GM04503 (cell line): ENCODE measurements around the gene PYM1.
"Not testable (repeated sequence)": the region's sequence is repeated elsewhere in the genome, so short reads cannot be mapped to it uniquely, and the experiment has no call there.

Experiments used
- DNase-seq: peaks from one replicate; pipeline ENCODE4 v3.0.0-alpha.2; 2012; ENCODE audit warnings: low read depth

The PYM1 gene

DNA sequence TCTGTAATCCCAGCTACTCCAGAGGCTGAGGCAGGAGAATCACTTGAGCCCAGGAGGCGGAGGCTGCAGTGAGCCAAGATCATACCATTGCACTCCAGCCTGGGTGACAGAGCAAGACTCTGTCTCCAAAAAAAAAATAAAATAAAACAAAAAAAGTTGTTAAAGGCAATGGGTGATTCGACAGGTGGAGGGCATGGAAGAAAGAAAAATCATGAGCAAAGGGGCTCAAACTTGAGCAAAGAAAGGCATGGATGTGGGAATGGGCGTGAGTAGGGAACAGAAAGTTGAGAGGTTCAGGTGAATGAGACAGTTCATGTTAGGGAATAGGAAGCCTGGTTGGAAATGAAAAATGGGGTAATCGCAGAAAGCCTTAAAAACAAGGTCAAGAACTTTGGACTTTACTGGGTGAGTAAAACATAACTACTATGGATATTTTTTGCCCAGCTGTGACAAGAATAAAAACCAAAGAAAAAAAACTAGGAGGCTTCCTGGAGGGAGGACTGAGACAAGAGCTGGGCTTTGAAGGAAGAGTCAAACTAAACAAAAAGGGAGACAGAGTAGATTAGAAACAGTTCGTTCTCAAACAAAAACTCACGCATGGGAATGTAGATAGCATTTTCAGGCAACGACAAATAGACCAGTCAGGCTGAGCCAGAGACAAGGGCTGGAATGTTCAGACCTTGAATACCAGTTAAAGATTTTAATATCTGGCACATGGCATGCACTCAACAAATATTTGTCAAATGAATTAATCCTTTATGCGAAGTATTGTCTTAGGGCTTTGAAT, 18.8 kb downstream of the PYM1 start:
- no peak for DNase-seq

DNA sequence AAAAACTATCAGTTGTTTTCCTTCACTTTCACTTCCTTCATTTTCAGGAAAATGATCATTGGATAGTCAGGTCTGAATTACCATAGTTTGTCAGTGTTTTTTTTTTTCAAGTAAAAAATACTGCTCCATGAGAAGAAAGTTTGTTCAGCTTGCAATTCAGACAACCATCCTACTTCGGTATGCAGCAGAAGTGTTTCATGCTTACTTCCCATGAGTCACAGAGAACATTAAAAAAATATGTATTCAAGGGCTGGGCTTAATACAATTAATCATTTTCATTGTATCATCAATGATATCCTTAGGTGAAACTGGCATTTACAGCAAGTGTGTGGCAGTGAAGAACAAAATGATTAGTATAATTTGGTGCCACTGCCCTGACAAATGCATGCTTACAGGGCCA, 21.6 kb downstream of the PYM1 start:
- no peak for DNase-seq

DNA sequence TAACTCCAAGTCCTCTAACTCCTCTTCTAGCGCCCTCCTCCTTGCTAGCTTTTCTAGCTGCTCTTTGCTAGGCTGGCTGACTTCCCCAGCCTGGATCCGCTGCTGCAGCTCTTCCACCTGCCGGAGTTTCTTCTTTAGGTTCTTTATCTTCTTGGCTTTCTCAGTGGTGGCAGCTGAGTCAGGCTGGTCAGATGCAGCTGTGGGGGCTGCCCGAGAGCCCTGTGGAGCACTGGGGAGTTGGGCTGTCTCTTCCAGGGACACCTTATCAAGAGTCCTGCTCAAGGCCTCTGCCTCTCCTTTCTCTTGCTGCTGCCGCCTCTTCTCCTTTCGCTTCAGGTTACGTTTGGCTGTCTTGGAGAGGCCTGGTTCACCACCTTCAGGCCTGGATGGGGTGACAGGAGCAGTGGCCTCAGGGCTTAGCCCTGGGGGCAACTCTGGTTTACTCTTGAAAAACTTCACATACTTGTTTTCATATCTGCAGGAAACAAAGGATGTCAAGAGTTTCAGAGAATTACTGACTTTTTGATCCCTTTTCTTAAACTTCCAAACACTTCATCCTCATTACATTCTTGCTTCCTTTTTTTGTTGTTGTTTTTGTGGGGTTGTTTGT, 25.7 kb downstream of the PYM1 start:
- no peak for DNase-seq

DNA sequence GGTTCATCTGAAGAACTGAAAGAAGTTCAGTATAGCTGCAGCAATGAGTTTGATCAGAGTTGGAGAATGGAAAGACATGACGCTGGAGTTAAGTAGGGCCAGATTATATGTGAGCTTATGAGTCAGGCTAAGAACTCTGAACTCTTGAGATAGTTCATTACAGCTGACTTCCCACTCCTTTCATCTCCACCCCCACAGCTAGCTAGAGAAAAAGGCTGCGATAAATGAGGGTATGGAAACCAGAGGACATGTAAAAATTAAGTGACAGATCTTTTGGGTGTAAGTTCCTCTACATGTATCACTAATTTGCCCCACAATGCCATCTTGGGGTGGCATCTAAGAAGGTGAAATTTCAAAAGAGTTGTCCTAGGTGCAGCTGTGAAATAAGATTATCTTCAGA, 28.6 kb downstream of the PYM1 start:
- DNase-seq, result no peak

DNA sequence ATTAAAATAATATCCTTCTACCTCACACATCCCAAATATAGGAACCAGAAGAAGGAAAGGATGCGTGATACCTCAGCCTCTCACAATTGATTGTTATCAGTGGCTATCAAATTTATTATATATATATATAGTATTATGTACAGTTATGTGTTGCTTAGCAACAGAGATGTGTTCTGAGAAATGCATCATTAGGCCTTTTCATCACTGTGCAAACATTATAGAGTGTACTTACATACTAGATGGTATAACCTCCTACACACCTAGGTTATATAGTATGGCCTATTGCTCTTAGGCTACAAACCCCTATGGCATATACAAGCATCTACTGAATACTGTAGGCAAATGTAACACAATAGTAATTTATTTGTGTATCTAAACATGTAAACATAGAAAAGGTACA, 34.0 kb downstream of the PYM1 start:
- no peak for DNase-seq

DNA sequence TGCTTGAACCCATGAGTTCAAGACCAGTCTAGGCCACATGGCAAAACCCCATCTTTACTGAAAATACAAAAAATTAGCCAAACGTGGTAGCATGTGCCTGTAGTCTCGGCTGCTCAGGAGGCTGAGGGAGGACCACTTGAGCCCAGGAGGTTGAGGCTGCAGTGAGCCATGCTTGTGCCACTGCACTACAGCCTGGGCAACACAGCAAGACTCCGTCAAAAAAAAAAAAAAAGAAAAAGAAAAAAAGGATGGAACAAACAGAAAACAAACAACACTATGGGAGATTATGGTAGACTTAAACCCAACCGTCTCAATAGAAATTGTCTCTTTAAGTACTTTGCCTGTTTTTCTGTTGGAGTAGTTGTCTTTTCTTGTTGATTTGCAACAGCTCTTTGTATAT, 36.4 kb downstream of the PYM1 start:
- no peak for DNase-seq

DNA sequence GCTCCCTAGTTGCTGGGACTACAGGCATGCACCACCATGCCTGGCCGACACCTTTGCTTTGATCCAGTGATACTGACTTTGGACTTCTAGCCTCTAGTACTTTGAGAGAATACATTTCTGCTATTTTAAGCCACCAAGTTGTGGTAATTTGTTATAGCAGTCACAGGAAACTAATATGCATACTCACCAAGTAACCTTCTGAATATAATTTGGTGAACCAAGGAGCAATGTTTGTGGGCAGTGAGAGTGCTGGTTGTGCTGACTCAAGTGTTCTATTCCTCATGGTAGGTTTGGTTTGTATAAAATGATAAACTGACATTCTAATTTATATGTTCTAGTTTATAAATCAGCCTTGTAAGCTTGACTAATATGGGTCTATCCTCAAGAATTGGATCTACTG, 42.6 kb downstream of the PYM1 start:
- DNase-seq, result no peak

DNA sequence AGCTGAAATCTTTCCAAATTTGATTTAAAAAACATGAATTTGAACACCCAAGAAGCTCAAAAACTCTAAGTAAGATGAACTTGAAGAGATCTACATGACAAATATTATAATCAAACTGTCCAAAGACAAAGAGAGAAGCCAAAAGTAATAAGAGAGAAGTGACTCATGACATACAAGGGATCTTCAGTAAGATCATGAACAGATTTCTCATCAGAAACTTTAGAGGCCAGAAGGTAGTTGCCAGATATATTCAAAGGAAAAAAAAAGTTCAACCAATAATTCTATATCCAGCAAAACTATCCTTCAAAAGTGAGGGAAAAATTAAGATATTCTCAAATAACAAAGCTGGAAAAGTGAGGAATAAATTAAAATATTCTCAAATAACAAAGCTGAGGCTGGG, 49.9 kb downstream of the PYM1 start:
- no peak for DNase-seq

DNA sequence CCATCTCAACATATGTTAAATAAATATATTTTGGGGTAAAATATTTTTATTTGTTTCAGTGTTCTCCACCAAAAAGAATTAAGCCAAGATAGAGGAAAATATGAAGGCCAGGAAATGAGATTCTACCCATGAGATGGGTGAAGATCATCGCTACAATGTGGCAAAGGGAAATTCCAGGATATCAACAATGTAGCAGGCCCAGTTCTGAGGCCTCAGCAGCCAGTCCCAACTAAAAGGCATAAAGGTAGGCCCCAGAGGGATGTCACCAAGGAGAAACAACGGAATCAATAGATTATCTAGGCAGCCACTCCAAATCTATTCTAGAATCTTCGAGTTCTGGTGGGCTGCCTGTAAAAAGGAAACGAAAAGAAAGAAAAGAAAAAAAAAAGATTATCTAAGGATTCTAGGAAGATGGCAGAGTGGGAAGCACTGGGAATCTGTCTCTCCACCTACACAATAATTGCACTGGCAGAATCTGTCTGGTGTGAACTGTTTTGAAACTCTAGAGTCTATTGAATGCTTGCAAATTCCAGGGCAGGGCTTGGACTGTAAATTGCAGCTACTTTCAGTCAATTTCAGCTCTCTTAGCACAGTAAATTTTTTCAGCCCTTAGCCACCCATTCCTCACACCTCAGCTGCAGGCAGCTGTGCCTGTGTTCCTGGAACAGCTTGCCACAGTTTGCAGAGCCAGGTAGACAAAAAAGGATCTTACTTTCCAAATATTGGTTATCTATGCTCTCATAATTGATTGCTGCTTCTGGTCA, 51.8 kb downstream of the PYM1 start:
- no peak for DNase-seq

DNA sequence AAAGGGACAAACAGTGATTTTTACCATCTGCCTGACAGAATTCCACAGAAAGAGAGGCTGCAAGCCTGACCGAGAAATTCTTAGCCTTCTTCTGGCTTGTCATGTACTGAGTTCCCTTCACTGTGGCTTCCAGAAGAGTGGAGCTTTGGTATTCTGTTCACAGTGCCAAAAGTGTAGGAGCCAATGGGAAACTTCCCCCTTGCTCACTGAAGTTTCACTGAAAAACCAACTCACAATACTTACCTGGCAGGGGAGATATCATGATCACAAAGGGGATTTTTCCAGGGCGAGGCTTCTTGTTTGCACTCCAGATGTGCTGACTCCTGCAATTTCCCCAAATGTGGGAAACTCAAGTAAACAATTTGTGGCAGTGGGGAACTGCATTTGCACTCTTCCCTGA, 53.3 kb downstream of the PYM1 start:
- DNase-seq, result no peak

DNA sequence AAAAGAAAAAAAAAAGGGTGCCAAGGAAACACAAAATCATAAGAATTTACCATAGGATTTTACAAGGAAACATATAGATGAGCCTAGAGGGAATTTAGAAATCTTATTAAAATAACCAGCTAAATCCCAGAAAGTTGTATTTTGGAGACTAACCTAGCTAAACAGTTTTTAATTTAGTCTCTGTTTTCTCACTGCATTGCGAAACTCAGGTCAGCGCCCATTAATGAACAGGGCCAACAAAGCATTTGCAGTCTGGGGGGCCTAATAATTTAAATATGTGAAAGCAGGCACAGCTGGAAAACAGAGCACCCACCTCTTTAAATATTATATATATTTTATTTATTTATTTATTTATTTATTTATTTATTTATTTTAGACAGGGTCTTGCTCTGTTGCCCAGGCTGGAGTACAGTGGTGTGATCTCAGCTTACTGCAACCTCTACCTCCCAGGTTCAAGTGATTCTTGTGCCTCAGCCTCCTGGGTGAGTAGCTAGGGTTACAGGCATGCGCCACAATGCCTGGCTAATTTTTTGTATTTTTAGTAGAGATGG, 61.2 kb downstream of the PYM1 start:
- not testable (repeated sequence) for DNase-seq

DNA sequence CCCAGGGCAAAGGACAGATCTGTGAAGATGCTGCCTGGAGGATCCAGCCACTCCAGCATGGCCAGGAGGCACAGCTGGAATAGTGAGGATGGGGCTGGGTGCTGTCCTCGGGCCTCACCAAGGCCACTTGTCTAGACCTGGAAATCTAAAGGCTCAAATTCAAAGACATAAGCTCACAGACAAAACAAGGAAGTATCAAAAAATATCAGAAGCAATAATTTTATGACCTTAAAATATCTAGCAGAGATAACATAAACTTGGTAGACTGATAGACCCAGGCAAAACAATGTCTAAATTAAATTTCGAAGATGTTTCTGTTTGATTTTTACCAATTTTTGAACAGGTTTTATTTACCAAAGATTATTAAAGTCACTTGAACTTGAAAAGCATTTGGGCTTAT, 62.4 kb downstream of the PYM1 start:
- no peak for DNase-seq

DNA sequence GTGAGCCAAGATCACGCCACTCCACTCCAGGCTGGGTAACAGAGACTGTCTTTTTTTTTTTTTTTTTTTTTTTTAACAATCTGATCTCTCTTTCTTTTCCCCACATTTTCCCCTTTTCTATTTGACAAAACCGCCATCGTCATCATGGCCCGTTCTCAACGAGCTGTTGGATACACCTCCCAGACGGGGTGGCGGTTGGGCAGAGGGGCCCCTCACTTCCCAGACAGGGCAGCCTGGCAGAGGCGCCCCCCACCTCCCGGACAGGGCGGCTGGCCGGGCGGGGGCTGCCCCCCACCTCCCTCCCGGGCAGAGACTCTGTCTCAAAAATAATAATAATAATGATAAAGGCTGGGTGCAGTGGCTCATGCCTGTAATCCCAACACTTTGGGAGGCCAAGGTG, 64.8 kb downstream of the PYM1 start:
- DNase-seq, result not testable (repeated sequence)

DNA sequence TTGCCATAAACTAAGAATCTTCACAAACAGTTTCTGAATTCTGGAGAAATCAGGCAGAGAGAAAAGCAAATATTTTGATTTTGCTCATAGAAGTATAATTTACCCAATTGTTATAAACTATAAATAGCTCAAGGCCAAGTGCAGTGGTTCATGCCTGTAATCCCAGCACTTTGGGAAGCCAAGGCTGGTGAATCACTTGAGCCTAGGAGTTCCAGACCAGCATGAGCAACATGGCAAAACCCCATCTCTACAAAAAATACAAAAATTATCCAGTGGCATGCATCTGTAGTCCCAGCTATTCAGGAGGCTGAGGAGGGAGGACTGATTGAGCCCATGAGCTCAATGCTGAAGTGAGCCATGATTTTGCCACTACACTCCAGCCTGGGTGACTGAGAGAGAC, 65.4 kb downstream of the PYM1 start:
- DNase-seq, result no peak

DNA sequence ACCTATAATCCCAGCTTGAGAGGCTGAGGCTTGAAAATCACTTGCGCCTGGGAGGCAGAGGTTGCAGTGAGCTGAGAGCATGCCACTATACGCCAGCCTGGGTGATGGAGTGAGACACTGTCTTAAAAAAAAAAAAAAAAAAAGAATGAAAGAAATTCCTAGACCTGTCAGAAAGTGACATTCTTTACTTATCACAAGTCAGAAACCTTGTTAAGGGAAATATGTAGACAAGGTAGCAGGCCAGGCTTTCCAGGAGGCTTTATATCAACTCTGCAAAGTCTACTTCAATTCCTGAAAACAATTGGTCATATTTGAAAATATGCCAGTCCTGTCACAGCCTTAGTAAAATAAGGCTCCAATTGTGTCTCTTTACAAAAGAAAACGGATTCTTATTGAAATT, 65.8 kb downstream of the PYM1 start:
- no peak for DNase-seq

DNA sequence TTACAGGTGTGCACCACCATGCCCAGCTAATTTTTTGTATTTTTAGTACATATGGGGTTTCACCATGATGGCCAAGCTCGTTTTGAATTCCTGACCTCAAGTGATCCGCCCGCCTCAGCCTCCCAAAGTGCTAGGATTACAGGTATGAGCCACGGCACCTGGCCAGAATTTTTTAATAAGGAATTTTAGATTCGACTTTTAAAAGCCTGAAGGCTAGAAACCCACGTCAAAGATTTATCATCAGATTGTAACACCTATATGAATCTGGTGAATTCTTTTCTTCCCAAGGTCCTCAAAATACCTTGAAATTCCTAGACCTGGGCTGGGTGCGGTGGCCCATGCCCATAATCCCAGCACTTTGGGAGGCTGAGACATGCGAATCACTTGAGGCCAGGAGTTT, 66.3 kb downstream of the PYM1 start:
- no peak for DNase-seq

DNA sequence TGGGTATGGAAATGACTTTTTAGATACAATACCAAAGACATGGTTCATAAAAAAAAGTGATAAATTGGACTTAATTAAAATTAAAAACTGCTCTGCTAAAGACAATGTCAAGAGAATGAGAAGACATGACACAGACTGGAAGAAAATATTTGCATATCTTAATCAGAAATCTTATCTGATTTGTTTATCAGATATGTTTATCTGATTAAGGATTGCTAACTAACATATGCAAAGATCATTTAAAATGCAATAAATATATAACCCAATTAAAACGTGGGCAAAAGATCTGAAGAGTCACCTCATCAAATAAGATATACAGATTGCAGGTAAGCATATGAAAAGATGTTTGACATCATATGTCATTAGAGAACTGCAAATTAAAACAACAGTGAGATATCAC, 75.0 kb downstream of the PYM1 start:
- DNase-seq, result no peak
